GM11168 (cell line): ENCODE data around the gene RAP2B.
"Not testable (repeated sequence)": the region's sequence is repeated elsewhere in the genome, so short reads cannot be mapped to it uniquely, and the experiment has no call there.

Source experiments
- in situ Hi-C: fragments of 300-500 bp; cut with MboI; formaldehyde crosslinking; loops from one replicate; pipeline ENCODE4 v1.12.0; 2022; ENCODE audit warnings: low sequenced_read_pairs; ENCODE audit not compliant: unreplicated experiment

RAP2B gene

DNA sequence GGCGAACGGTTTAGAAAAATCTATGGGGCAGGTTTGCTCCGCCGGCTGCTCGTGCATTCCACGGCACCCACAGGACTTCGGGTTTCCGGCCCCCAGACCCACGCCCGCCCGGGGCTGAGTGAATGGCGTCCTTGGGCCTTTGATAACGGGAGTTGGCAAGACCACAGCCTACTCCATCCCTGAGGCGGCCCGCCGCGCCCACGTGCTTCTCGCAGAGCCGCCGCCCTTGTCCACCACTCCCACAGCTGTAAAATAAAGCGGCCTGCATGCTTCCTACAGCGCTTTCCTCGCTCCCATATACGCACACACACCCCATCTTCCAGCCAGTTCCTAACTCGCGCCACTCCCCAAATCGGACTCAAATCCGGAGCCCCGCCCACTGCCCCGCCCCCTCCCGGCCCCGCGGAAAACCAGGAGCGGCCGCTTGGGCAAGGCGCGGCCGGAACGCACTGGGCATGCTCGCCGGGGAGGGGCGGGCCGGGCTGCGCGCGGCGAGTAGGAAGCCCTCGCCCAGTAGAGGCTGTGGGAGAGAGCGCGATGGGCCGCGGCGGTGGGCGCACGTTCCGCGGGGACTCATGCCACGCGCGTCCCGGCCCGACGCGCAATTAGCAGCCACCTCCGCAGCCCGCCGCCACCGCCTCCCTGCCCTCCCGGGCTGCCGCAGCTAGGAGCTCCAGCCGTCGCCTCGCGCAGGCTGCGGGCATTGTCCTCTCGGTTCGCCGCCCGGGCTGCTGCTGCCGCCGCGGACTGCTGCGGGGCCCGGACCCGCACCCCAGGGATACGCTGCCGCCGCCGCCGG, at the start of gene RAP2B:
Gene RAP2B (plus strand): TSS at position 513 of the 799 bp plus-strand sequence. CDS start 468 bp downstream, outside the sequence.
- in situ Hi-C loops = loop anchor here (10.0 to 25.0 kb wide), 2 partner anchors 117 to 600 kb away; no protein-coding TSS in a partner anchor

GRCh38 chr3:153113541-153113940, 48.5 kb upstream of the RAP2B start:
- in situ Hi-C loops = no loop called here

DNA sequence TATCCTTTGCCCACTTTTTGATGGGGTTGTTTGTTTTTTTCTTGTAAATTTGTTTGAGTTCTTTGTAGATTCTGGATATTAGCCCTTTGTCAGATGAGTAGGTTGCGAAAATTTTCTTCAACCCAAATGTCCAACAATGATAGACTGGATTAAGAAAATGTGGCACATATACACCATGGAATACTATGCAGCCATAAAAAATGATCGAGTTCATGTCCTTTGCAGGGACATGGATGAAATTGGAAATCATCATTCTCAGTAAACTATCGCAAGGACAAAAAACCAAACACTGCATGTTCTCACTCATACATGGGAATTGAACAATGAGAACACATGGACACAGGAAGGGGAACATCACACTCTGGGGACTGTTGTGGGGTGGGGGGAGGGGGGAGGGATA, 47.8 kb upstream of the RAP2B start:
- in situ Hi-C loops = not testable (repeated sequence)

DNA sequence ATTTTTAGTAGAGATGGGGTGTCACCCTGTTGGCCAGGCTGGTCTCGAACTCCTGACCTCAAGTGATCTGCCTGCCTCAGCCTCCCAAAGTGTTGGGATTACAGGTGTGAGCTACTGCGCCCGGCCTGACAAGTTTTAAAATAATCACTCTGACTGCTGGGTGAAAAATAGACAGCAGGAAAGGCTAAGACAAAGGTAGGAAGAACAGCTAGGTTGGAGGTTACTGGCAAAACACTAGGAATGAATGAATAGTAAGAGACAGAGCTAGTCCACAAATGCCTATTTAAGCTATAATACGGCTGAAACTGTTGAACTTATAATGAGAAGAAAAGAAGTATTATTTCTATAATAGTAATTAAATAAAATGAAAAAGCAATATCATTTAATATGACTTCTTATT, 46.7 kb upstream of the RAP2B start:
- in situ Hi-C loops = no loop called here

DNA sequence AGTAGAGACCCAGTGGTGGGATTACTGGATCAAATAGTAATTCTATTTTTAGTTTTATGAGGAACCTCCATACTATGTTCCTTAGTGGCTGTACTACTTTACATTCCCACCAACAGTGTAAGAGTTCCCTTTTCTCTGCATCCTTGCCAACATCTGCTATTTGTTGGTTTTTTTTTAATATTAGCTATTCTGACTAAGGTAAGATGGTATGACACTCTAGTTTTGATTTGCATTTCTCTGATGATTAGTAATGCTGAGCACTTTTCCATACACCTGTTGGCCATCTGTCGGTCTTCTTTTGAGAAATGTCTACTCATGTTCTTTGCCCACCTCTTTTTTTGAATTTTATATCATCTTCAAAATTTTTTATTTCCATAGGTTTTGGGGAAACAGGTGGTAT, 34.2 kb upstream of the RAP2B start:
- in situ Hi-C loops = no loop called here

DNA sequence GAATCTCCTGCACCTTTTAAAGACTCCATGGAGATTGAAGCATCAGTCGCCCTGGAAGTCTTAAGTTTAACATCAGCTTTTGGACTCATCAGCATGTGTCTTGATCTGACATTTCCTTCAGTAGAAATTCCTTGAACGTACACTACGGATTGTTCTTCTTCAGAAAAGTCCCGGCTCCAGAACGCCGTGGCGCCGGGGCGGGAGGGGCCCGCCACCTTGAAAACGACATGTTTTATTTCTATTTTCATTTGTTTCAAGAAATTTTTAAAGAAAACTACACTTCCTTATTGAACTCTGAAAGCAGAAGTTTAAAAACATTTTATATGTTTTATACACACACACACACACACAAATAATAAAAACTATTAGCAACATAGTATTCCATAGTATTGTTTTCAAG, 32.6 kb upstream of the RAP2B start:
- in situ Hi-C loops = no loop called here

DNA sequence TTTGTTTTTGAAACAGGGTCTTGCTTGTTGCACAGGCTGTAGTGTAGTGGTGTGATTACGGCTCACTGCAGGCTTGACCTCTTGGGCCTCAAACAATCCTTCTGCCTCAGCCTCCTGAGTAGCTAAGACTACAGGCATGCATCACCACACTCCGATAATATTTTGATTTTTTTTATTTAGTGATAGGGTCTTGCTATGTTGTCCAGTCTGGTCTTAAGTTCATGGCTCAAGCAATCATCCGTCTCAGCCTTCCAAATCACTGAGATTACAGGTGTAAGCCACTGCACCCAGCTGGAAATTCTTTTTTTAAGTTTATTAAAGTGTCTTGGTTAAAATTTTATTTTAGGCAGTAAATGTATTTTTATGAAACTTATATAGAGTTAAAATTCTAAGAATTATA, 32.2 kb upstream of the RAP2B start:
- in situ Hi-C loops = no loop called here

- in situ Hi-C loops = no loop called here
Measured at GRCh38 chr3:153130312-153130977, 31.6 kb upstream of the RAP2B start.

- in situ Hi-C loops = no loop called here
Measured at GRCh38 chr3:153137626-153138025, 24.4 kb upstream of the RAP2B start.

DNA sequence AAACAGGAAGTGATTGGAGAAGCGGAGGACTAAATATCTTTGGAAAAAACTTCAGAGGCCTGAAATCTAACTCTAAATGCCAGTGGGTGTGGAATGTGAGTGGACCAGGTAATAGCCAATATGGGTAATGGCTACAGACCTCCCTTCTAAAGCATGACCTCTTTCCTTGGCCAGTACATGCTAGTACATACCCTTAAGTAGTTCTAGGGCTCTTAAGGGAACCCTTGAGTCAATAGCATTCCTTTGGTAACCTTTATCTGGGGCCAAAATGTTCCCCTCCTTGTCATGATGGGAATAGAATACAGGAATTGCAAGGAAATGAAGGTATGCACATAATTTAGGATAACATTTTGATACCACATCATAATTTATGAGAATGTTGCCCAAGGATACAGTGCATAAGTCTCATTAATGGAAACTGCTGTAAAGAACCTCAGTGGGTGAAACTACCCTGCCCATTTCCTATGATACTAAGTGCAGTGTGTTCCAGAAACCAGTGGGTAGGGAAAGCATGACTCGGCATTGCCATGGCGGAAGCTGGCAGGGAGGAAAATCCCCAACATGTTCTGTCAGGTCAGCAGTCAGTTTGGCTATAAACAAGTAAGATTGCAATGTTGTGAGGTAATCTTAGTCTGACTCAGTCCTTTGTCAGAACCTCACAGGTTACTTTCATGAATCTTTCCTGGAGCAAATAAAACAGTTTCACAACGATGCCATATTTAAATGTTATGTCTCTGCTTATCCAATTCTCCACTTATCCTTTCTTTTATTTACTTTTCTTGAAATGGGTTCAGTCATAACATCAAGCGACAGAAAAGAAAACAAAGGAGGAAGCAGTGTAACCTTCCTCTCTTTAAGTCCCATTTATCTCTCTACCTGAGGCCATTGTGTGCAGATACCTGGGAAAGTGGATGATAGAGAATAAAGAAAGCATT, 23.5 kb upstream of the RAP2B start:
- in situ Hi-C loops = no loop called here

- in situ Hi-C loops = no loop called here
Measured at GRCh38 chr3:153142961-153143360, 19.1 kb upstream of the RAP2B start.

DNA sequence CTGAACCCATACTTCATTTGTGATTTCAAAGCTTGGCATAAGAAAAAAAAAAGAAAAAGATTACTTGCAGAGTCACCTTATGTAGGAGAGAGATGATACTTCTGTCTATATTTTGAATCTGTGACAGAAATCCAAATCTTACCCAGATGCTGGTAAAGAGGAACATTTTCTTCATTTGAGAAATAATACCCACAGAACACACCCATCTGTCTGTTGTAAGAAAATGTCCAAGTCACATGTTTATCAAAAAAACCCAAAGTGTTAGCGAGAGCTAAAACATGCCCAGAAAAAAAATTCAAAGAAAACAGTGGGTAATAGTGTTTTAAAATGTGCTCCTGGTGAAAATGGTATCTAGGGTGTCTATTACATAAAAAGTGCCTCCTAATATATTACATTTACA, 18.0 kb upstream of the RAP2B start:
- in situ Hi-C loops = no loop called here

GRCh38 chr3:153144779-153145178, 17.2 kb upstream of the RAP2B start:
- in situ Hi-C loops = no loop called here

- in situ Hi-C loops = no loop called here
Measured at GRCh38 chr3:153145454-153145853, 16.6 kb upstream of the RAP2B start.

DNA sequence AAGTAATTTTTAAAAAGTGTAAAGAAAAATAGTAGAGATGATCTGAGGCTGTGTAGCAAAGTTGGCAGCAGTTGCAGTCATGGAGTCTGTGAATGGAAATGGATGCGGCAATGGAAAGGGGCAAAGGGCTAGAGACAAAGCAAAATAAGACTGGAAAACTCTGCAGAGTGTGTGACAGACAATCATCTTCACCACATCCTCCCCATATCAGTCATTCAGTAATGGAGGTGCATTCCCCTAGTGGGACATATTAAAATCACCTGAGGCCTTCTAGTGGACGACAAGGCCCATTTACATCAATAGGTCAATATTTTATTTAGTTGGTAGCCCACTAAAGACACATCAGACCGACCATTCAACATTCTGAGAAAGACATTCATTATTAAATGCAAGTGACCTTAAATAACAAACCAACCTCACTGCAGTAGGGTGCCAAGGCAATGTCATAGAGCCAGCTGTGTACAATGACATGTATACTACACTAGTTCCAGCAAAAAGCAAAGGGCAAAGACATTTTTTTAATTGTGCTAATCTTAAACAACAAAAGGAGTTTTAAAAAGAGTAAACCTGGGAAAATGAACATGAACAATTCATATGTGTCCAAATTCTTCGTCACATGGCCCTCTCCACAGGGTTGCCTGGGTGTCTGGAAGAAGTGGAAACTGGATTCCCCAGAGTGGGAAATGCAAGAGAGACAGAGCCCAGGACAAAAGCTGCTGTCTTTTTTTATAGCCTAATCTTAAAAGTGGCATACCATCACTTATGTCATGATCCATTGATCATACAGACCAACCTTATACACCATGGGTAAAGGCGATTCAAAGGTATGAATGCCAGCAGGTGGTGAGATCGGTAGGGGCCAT, 15.6 kb upstream of the RAP2B start:
- in situ Hi-C loops = no loop called here

DNA sequence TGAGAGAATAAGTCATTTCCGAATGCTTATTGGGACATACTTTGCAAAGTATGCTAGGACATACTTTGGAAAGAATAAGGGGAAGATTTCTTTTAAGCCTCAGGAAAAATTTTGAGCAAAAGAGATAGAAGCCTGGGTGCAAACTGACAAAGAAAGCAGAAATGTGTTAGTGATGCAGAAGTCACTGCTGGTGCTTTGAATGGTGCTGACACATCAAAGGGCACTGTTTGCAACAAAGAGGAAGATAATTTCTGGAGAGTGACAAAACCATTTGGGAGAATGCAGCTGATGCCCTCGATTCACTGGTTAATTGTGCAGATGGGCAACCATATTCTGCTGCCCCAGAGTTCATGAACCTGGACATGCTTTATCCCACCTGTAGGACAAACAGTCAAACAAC, 11.0 kb upstream of the RAP2B start:
- in situ Hi-C loops = loop anchor here (25.0 kb wide), 1 partner anchor 611 kb away; no protein-coding TSS in a partner anchor

DNA sequence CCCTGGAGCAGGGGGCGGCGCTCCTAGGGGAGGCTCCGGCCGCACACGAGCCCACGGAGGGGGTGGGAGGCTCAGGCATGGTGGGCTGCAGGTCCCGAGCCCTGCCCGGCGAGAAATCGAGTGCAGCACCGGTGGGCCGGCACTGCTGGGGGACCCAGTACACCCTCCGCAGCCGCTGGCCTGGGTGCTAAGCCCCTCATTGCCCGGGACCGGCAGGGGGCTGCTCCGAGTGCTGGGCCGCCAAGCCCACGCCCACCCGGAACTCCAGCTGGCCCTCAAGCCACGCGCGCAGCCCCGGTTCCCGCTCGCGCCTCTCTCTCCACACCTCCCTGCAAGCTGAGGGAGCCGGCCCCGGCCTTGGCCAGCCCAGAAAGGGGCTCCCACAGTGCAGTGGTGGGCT, 6.2 kb upstream of the RAP2B start:
- in situ Hi-C loops = loop anchor here (25.0 kb wide), 1 partner anchor 607 kb away; no protein-coding TSS in a partner anchor

- in situ Hi-C loops = loop anchor here (25.0 kb wide), 1 partner anchor 604 kb away; no protein-coding TSS in a partner anchor
Measured at GRCh38 chr3:153158189-153158588, 3.8 kb upstream of the RAP2B start.

GRCh38 chr3:153158961-153159735, 2.9 kb upstream of the RAP2B start:
- in situ Hi-C loops = loop anchor here (25.0 kb wide), 1 partner anchor 603 kb away; no protein-coding TSS in a partner anchor
